ENCODE measurements around the gene CRYGN. TPM values are rescaled to one million over a fixed set of nuclear protein-coding genes. Genes with fewer than 3 reads are reported as not detected.

CRYGN gene
- polyA plus RNA-seq, 1 donor (not counting 4 experiments of a cell fraction or from before 2014, with no cell fraction given), result not detected

DNA sequence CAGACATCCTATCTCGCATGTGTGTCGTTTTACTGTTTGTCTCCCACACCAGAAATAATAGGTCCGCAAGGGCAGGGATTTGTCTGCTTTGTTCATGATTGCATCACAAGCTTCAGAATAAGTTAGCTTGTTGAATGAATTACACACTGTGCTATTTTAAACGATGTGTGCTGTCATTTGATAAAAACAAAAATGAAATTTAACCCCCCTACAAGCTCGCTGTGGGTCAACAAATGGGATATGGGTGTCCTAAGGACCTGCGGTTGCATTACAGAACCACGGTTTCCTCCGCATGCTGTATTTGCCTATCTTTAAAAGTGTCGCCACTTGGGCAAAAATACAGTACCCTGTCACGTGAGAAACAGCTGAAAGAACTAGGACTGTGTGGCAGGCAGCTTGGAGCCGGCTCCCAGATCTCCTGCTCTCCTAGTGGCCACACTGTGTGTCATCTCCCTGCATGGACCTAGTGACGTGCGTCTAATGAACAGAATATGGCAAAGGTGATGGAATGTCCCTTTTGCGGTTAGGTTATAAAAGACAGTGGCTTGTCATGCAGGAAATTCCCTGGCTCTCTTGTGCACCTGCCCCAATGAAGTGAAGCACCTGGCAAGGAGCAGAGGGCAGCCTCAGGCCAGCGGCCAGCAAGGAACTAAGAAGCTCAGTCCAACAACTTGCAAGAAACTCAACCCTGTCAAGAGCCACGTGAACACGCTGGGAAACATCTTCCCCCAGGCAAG is 32.9 kb upstream of the CRYGN start:
- Histone ChIP-seq H3K4me3 (ENCODE audit: control insufficient read depth in 2 of 3, extremely low read depth in 1 of 3, insufficient read depth in 2 of 3, low read depth in 1 of 3, low read length in 3 of 3) (no peak overlapping the region), H3K9me1 (ENCODE audit: control insufficient read depth, extremely low read depth, insufficient read depth, low read length) (peaks cover 2% of the 10 kb centered on the region), H3K4me1 (ENCODE audit: control insufficient read depth, extremely low read depth, insufficient read depth, low read length) (no peaks in the 10 kb centered on the region), H3K4me2 (ENCODE audit: control insufficient read depth, extremely low read depth, insufficient read depth, low read depth, low read length) (no peak overlapping the region), H4K20me1 (ENCODE audit: control insufficient read depth, extremely low read depth, insufficient read depth, low read length) (no peaks in the 10 kb centered on the region), H3K27ac (ENCODE audit: control insufficient read depth, insufficient read depth, low read length) (no peak overlapping the region), H3K9me3 (ENCODE audit: control insufficient read depth, low read depth, low read length) (no peaks in the 10 kb centered on the region), H2AFZ (ENCODE audit: control insufficient read depth, low read length) (no peak overlapping the region), H3K36me3 (ENCODE audit: control insufficient read depth in 2 of 2, extremely low read depth in 1 of 2, insufficient read depth in 2 of 2, low read length in 2 of 2) (peaks cover 20 to 34% of the 10 kb centered on the region in 2 experiments), H3K27me3 (ENCODE audit: control insufficient read depth, extremely low read depth, insufficient read depth, low read length) (no peaks in the 10 kb centered on the region), H3K79me2 (ENCODE audit: control insufficient read depth, insufficient read depth, low read length) (peaks cover 34% of the 10 kb centered on the region), H3K9ac (ENCODE audit: control insufficient read depth, extremely low read depth, insufficient read depth, low read length) (no peak overlapping the region)
- DNase-seq (ENCODE audit: low read depth, low spot score) (no peak), FAIRE-seq (no peak)
- dilution Hi-C loops (cut with MboI; ENCODE audit: extremely low pct_ligation_motif_present, low sequenced_read_pairs), result no loop called here
- TF ChIP-seq, protein P1, sequence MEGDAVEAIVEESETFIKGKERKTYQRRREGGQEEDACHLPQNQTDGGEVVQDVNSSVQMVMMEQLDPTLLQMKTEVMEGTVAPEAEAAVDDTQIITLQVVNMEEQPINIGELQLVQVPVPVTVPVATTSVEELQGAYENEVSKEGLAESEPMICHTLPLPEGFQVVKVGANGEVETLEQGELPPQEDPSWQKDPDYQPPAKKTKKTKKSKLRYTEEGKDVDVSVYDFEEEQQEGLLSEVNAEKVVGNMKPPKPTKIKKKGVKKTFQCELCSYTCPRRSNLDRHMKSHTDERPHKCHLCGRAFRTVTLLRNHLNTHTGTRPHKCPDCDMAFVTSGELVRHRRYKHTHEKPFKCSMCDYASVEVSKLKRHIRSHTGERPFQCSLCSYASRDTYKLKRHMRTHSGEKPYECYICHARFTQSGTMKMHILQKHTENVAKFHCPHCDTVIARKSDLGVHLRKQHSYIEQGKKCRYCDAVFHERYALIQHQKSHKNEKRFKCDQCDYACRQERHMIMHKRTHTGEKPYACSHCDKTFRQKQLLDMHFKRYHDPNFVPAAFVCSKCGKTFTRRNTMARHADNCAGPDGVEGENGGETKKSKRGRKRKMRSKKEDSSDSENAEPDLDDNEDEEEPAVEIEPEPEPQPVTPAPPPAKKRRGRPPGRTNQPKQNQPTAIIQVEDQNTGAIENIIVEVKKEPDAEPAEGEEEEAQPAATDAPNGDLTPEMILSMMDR (optimal IDR thresholded peaks at IDR 0.05 in 1 of 3, IDR thresholded peaks at IDR 0.05 in 1 of 3, conservative IDR thresholded peaks at IDR 0.05 in 1 of 3; ENCODE audit: extremely low read depth in 1 of 3, insufficient read depth in 2 of 3, low read length in 3 of 3), result no peak
- no peak for TF ChIP-seq EZH2 (IDR thresholded peaks at IDR 0.05; ENCODE audit: low read length)

DNA sequence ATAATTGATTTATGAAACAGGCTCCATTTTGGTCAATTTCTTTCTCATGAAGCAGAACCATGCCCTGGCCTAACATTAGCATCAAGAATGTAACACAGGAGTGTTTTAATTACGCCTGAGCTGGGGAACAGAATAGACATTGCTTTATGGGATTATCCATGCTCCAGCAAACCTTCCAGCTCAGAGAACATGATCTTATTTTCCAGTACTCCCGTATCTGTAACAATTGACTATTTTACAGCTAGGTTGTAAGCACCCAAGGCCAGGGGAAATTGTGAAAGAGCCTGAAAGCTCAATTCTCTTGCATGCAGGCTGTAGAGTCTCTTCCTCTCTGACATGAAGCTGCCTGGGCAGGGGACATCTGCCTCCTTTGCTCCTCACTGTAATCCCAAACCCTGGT is 30.8 kb upstream of the CRYGN start:
- H3K9me1 ChIP-seq (ENCODE audit: control insufficient read depth, extremely low read depth, insufficient read depth, low read length), result no peaks in the 10 kb centered on the region
- H3K79me2 ChIP-seq (ENCODE audit: control insufficient read depth, insufficient read depth, low read length), result peaks cover 14% of the 10 kb centered on the region
- FAIRE-seq (no peak), DNase-seq (ENCODE audit: low read depth, low spot score) (no peak)
- no peak for TF ChIP-seq EZH2 (IDR thresholded peaks at IDR 0.05; ENCODE audit: low read length)
- TF ChIP-seq, protein P1 (optimal IDR thresholded peaks at IDR 0.05 in 1 of 3, IDR thresholded peaks at IDR 0.05 in 1 of 3, conservative IDR thresholded peaks at IDR 0.05 in 1 of 3; ENCODE audit: extremely low read depth in 1 of 3, insufficient read depth in 2 of 3, low read length in 3 of 3), result no peak
- no peaks in the 10 kb centered on the region for H3K4me1 ChIP-seq (ENCODE audit: control insufficient read depth, extremely low read depth, insufficient read depth, low read length)
- no peaks in the 10 kb centered on the region for H4K20me1 ChIP-seq (ENCODE audit: control insufficient read depth, extremely low read depth, insufficient read depth, low read length)
- dilution Hi-C loops (cut with MboI; ENCODE audit: extremely low pct_ligation_motif_present, low sequenced_read_pairs), result no loop called here
- no peaks in the 10 kb centered on the region for H3K9me3 ChIP-seq (ENCODE audit: control insufficient read depth, low read depth, low read length)
- no peak overlapping the region for H2AFZ ChIP-seq (ENCODE audit: control insufficient read depth, low read length)
- no peak overlapping the region for H3K27ac ChIP-seq (ENCODE audit: control insufficient read depth, insufficient read depth, low read length)
- no peak overlapping the region for H3K4me3 ChIP-seq (ENCODE audit: control insufficient read depth in 2 of 3, extremely low read depth in 1 of 3, insufficient read depth in 2 of 3, low read depth in 1 of 3, low read length in 3 of 3)
- H3K9ac ChIP-seq (ENCODE audit: control insufficient read depth, extremely low read depth, insufficient read depth, low read length), result no peak overlapping the region
- H3K36me3 ChIP-seq (ENCODE audit: control insufficient read depth in 2 of 2, extremely low read depth in 1 of 2, insufficient read depth in 2 of 2, low read length in 2 of 2), result peaks cover 28 to 29% of the 10 kb centered on the region in 2 experiments
- H3K4me2 ChIP-seq (ENCODE audit: control insufficient read depth, extremely low read depth, insufficient read depth, low read depth, low read length), result no peak overlapping the region
- H3K27me3 ChIP-seq (ENCODE audit: control insufficient read depth, extremely low read depth, insufficient read depth, low read length), result no peaks in the 10 kb centered on the region

Measured in keratinocyte (primary cell).